Inflammatory macrophage (primary cell): ENCODE data around the gene CCM2.
"Not testable (repeated sequence)": the region's sequence is repeated elsewhere in the genome, so short reads cannot be mapped to it uniquely, and the experiment has no call there.

Experiments used
- DNase-seq, 2 donors: peaks; one replicate each; pipeline ENCODE4 v3.0.0-alpha.2; 2020 to 2022

The CCM2 gene

GRCh38 chr7:45001826-45002225 lies 1.8 kb downstream of the CCM2 start:
- DNase-seq = no peak

GRCh38 chr7:45003789-45004188 lies 3.8 kb downstream of the CCM2 start:
- DNase-seq = no peak

DNA sequence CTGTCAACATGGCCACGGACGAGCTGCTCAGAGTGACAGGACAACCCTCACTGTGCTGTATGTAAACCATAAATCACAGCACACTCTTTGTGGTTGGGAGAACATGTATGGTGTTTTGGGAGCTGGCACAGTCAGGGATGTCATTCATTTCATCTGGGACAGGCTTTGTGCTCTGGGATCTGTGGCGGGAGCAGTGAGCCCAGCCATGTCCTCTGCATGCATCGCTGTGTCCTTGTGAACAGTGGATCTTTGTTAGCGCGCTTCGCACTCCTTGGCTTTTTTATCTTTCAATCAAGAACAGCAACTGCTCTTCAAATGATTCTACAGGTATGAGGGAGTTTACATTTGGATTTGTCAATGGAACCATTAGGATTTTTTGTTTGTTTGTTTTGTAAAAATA lies 7.1 kb downstream of the CCM2 start:
- DNase-seq = no peak

DNA sequence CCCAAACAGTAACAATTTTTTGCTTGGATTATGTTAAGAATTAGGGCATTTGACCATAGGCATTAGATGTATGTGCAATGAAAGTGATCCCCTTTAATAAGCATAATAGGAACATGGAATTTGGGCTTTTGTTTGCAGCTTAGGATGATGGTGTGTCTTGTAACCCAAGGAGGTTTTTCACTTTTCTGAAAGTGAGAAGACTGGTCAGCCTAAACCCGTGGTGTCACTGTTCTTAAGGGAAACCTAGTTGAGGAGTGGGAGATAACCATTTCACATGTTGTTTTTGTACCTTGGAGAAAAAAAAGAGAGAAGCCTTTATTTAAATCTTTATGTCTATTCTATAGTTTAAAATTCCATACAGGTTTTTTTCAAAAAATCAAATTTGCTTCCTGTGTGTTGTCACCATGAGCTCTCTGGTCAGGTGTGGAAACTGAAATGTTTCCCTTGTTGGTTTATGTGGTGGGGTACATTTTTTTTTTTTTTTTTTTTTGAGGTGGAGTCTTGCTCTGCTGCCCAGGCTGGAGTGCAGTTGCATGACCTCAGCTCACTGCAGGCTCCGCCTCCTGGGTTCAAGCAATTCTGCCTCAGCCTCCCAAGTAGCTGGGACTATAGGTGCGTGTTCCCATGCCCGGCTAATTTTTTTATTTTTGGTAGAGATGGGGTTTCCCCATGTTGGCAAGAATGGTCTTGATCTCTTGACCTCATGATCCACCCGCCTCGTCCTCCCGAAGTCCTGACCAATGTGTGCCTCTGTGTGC lies 7.7 kb downstream of the CCM2 start:
- DNase-seq = no peak

DNA sequence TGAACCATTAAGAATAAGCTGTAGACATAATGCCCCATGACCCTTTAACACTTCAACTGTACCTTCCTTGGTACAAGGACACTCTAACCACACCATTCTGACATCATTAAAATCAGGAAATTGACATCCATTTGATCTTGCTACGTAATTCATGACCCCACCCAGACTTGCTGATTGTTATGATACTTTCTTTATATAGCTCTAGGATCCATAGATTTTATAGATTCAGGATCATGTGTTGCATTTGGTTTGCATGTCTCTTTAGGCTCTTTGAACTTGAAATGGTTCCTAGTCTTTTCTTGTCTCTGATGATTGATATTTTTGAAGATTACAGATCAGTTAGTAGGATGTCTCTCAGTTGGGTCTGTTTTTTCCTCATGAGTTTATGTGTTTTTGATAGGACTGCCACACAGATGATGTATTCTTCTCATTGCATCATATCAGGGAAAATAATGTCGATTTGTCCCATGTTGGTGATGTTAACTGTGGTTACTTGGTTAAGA lies 13.5 kb downstream of the CCM2 start:
- DNase-seq = no peak

DNA sequence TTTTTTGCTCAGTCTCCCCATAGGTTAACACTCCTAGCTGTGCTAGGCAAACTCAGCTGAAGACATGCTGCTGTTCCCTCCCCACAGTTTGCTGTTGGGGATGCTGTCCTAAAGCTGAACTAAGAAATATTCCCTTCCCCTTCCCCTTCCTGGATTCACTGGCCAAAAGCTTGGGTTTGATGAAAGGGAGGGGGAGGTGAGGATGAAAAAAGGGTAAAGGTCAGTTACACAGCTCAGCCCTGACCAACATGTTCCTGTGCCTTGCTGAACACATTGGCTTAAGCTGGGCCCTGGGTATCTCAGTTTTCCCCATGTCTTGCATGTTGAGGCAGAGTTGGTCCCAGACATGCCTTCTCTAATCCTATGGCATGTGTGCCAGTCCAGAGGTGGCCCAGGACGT lies 15.3 kb downstream of the CCM2 start:
- no peak for DNase-seq

- no peak for DNase-seq
Observed at GRCh38 chr7:45017253-45017652, 17.3 kb downstream of the CCM2 start.

GRCh38 chr7:45020915-45021314 lies 20.9 kb downstream of the CCM2 start:
- DNase-seq = no peak

- DNase-seq = peak in 1 of 2 donors; percentile 9
Observed at GRCh38 chr7:45021604-45022296, 21.7 kb downstream of the CCM2 start.

DNA sequence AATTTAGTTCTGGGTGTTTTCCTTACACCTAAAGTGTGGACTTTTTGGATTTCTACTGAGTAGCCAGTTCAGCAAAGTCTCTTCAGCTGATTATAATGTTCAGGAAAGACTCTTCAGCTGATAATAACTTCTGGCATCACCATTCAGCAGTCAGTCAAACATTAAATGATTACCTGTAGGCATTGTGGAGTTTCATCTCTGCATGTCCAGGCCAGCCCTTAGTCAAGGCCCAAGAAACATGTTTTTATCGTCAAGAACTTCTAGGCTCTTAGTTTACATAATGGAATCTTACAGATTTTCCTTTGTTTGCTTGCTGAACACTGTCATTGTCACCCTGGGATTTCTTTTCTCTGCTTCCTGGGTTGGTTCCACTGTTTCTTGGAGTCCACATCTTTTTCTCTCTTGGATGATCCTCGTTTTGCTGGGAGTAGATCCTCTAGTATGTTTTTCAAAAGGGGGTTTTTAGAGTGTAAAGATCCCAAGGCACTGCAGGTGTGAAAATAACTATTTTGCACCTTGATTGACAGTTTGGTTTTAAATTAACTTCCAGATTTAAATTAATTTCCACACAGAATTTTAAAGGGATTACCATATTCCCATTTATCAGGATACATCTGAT lies 24.2 kb downstream of the CCM2 start:
- DNase-seq = no peak

- not testable (repeated sequence) for DNase-seq
Observed at GRCh38 chr7:45025473-45025872, 25.5 kb downstream of the CCM2 start.

DNA sequence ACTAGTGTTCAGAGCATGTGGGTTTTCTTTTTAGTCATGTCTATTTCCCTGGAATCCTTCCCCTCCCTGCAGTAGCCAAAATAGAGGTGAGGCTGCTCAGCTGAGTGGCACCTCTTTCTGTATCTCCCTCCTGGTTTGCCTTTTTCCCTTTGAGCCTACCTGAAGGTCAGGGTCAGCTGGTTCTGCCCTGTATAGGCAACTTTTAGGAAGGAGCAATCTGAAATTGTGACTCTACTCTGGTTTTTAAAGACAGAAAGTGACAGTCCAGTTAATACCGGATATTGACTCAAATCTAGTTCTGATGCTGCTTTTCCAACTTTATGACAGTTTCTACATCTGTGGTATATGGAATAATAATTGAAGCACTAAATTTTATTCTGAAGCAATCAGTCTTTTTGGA lies 26.0 kb downstream of the CCM2 start:
- no peak for DNase-seq

GRCh38 chr7:45026984-45027773 lies 27.2 kb downstream of the CCM2 start:
- DNase-seq = peak; percentile 80 to 81

GRCh38 chr7:45027774-45028114 lies 27.7 kb downstream of the CCM2 start:
- DNase-seq = no peak

GRCh38 chr7:45028138-45028919 lies 28.3 kb downstream of the CCM2 start:
- DNase-seq = peak; percentile 7 to 58

DNA sequence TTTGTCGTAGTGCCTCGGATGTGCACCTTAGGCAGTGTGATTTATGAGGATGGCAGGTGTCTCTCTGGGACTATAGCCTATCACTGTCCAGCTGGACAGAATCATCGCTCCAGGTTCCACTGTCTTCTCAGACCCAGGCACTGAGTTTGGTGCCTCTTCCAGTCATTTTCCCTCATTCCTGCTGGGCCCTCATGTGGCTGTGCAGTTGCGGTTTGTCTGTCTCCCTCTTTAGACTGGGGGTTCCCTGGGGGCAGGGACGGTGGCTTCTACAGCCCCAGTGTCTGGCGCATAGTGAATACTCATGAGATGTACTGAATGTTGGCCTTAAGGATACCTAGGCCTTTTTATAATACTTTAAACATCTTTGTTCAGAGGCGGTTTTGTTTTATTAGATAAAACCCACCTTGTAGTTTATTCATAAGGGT lies 28.9 kb downstream of the CCM2 start:
- DNase-seq = no peak

- no peak for DNase-seq
Observed at GRCh38 chr7:45031829-45032228, 31.8 kb downstream of the CCM2 start.

- DNase-seq = no peak
Observed at GRCh38 chr7:45032421-45032820, 32.4 kb downstream of the CCM2 start.

GRCh38 chr7:45033261-45033930 lies 33.4 kb downstream of the CCM2 start:
- no peak for DNase-seq

GRCh38 chr7:45033931-45034290 lies 33.9 kb downstream of the CCM2 start:
- no peak for DNase-seq

DNA sequence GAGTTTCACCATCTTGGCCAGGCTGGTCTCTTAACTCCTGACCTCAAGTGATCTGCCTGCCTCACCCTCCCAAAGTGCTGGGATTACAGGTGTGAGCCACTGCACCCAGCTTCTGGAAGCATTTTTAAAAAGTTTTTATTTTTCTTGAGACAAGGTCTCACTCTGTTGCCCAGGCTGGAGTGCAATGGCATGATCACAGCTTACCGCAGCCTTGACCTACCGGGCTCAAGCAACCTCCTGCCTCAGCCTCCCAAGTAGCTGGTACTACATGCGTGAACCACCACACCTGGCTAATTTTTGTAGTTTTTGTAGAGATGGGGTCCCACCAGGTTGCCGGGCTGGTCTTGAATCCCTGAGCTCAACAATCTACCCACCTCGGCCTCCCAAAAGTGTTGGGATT lies 34.7 kb downstream of the CCM2 start:
- not testable (repeated sequence) for DNase-seq

DNA sequence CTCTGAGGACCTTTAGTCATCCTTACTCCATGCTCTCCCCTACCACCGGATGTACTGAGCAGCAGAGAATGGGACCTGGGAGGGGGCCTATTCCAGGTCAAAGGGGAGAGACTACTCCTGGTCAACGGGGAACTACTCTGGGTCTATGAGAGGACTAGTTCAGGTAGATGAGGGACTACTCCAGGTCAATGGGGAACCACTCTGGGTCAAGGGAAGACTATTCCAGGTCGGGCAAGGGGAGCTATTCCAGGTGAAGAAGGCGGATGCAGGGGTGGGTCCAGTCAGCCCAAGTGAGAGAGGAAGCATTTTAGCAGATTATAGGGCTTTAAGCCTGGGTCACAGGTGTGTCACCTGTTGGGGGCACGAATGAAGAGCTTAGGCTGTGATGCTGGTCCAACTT lies 35.4 kb downstream of the CCM2 start:
- no peak for DNase-seq
